OCI-LY1 (cell line): ENCODE results near the gene LRRFIP1.

Experiments used
- CTCF ChIP-seq: fragments of 200-600 bp; sonication (generic), shearing (Covaris generic); IDR thresholded peaks from 2 replicates; pipeline ENCODE4 v1.5.1; 2017; ENCODE audit warnings: mild to moderate bottlenecking, antibody characterized with exemption, low read length, moderate library complexity, mixed read lengths
- EZH2 ChIP-seq: fragments of 200-600 bp; sonication (generic), shearing (Covaris generic); IDR thresholded peaks from 2 replicates; pipeline ENCODE4 v1.8.0; 2017; ENCODE audit warnings: borderline replicate concordance, mixed run types, mild to moderate bottlenecking, antibody characterized with exemption, low read length, moderate library complexity, mixed read lengths

DNA sequence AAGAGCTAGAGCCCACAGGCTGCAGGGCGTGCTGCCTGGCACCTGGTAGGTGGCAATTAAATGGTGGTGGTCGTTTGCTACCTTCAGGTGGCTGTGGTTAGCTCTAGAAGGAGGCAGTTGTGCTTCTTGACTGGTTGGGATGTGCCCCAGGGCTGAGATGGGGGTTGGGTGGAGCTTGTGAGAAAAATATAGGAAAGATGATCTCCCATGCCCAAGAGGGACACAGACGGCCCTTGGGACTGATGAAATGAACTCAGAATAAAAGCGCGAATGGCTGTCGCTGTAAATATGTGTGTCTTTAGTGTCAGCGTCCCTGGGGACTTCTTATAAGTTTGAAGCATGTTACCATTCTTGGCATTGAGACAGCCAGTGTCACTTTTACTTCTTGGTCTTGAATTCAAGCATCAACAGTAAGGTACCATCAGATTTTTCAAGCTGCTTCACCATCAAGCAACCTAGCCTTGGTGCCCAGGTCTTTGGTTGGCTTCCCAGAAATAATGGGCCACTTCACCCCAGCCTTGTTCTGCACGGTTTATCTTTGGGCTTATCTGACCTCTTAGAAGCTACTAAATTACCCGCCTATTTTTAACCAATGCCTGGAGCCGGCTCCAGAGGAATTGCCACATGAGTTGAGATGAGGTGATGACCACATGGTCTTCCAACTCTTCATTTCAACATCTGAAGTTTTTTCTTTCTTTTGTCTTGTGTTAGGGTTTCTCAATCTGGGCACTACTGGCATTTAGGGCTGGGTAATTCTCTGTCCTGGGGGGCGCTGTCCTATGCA is 11.9 kb downstream of the LRRFIP1 start:
- no peak for TF ChIP-seq CTCF
- no peak for TF ChIP-seq EZH2
